GM19463 (cell line): Measurements from ENCODE around the gene ALAS1.
A peak's percentile ranks its signal among the peaks of the same experiment; 100 is the strongest.

Experiments
- ATAC-seq: cut with Tn5 transposase; IDR thresholded peaks from one replicate; pipeline ENCODE4 v1.9.1; 2021; ENCODE audit warnings: mild to moderate bottlenecking, moderate library complexity; ENCODE audit not compliant: unreplicated experiment

ALAS1 gene

DNA sequence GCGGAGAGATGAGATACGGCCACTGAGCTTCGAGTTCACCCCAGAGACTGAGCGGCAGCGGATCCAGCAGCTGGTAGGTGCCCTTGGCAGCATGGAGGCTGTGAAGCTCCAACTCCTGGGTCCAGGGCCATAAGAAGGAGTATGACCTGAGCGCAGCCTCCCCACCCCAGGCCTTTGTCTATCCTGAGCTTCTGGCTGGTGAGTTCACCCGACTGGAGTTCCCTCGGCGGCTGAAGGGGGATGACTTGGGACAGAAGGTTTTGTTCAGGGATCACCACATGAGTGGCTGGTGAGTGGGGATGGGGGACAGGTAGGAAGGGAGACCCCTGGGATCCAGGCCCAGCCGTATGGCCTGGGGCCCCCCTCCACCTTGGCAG, 50.2 kb downstream of the ALAS1 start:
- no peak for ATAC-seq

DNA sequence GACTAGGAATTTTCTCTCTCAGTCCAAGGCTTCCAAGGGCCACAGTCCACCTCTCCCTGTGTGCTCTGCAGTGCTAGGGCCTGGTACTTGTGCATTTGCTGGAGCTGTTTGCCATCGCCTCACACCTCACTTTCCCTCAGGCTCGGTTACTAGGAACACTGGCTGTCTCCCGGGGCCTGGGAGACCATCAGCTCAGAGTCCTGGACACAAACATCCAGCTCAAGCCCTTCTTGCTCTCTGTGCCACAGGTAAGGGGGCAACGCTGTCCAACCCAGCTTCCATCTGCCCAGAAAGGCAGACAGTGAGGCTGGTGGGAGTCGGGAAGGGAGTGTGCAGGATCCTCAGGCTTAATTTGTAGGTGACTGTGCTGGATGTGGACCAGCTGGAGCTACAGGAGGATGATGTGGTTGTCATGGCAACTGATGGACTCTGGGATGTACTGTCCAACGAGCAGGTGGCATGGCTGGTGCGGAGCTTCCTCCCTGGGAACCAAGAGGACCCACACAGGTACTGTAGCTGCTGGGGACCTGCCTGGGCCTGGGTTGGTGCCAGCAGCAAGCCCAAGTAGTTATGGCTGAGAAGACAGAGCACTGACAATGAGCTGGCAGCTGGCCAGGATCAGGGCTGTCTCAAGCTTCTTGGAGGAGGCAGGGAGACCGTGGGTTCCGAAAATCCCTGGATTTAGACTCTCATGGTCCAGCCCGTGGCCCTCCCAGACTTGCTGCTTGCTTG, 51.0 kb downstream of the ALAS1 start:
- ATAC-seq, result no peak

DNA sequence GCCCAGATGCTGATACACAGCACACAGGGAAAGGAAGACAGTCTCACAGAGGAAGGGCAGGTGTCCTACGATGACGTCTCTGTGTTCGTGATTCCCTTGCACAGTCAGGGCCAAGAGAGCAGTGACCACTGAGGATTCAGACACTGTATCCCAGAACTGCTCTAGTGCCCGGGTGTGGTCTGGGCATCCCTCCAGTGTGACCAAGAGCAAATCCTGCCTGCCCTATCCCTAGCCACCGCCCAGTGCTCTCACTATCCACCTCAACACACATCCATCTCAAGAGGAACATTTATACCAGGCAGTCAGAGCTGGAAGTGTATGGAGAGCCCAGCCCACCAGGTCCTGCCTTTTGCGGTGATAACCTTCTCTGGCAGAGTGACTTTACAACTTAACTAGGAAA, 51.7 kb downstream of the ALAS1 start:
- ATAC-seq, result no peak

DNA sequence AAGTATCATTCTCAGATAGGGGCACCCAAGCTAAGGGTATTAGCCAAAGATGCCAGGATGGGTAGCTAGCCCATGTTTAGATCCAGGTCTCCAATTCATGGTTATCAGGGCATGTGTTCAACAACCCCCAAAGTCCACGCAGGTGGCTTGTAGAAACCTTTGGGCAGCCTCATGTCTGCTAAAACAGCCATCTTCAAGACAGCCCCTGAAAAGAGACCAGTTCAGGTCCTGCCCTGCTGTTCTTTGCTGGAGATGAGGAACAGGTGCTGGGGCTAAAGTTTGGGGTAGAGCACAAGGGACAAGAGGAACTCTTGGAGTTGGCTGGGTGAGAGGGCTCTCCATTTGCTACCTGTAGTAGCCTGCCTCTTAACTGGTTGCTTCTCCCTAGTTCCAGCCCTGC, 52.2 kb downstream of the ALAS1 start:
- ATAC-seq, result no peak

DNA sequence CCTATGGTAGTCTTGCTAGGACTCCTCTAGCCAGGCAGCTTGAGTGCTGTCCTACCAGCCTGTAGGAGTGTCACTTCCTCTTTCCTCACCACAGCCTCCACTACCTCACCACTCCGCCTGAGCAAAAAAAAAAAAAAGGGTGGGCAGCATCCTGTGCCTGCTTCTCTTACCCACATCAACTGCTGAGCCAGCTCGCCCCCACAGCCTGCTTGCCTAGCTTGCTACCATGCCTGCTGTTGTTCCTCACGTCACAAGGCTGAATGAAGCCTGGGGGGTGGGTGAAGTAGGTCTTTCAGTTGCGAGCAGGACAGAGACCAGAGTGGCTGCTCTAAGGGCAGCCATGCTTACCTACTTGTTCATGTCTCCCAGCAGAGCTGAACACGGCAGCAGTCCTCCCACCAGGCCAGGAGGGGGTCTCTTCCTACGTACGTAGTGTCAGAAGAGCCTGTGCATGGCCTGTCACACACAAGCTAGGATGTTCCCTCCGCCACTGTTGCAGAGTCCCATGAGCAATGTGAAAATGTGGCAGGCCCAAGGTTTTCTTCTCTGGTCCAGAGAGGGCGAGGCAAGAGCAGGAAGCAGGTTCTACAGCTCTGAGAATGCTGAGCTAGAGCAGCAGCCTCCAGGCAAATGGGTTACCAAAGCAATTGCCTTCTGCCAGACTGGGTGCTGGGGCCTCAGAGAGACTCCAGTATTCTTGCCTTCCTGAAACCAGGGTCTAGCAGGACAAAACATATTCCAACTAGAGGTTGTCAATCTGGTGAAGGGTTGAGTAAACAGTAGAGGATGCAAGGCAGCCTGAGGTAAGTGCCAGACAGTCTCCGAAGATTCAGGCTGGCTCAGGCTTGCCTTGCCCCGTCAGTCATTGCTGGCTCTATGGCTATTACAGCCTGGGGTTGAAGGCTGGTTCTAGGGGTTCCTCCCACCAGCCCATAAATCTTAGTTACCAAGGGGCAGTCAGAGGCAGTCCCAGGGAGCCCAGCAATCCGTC, 55.6 kb downstream of the ALAS1 start:
- ATAC-seq, result peak; percentile 96

DNA sequence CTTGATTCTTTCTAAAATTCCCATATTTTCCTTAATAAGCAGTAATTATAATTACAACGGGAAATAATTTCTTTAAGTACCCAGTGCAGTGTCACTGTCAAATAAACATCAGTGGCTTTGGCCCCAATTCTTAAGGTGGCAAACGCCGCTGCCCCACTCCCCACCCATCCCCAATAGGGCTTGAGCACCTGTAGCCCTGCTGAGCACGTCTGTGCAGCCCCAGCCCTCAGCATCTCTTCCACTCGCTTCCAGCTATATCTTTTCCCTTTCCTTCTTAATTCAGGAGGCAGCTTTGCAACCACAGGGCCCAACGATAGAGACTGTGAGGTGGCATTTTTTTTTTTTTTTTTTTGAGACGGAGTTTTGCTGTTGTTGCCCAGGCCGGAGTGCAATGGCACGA, 56.6 kb downstream of the ALAS1 start:
- ATAC-seq, result no peak

DNA sequence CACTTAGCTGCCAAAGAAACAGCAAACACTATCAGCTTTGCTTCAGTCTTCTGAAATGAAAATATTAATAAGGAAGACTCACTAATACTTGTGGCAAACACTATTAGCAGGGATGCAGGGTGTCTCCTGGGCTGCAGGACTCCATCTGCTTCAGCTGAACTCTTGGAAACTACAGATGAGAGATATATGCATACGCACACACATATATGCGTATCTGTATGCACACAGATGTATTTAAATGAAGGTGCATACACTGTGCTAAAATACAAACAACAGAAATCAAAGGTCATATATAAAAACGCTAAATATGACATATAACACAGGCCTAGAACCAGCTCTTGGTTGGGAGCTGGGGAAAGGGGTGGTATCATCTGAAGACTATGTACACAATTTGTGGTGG, 58.2 kb downstream of the ALAS1 start:
- ATAC-seq, result no peak

DNA sequence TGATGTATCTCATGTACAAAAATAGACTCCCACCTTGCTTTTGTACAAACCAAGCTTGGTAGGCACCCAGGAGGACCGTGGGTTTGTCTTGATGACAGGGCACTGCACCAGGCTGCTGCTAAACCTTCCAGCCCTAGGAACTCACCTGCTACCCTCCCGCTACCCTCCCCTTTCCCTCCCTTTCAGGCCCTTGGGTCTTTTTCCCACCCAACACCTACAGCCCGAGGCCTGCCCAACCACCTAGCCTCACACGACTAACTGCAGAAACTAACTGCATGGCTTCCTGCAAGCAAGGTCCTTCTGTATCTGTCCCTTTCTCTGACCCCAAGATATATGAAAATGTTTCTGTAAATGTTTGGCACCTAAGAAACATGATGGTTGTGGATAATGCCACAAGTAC, 58.7 kb downstream of the ALAS1 start:
- no peak for ATAC-seq

DNA sequence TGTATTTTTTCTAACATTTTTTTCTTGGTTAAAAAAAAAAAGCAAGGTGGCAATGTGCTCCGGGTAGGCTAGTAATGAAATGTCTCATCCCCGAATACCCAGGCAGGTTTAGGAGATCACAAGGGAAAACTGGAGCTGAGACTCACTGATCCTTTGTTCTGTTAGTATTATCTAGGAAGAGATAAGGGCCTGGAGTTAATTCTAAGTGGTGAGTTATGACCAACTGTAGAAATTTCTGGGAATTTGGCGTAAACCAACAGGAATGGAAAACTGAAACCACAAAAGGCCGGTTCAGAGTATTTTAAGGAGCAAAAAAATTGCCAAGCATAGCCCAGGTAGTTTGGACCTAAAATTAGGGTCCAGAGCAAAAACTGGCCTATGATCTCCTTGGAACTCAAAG, 60.0 kb downstream of the ALAS1 start:
- ATAC-seq, result no peak

DNA sequence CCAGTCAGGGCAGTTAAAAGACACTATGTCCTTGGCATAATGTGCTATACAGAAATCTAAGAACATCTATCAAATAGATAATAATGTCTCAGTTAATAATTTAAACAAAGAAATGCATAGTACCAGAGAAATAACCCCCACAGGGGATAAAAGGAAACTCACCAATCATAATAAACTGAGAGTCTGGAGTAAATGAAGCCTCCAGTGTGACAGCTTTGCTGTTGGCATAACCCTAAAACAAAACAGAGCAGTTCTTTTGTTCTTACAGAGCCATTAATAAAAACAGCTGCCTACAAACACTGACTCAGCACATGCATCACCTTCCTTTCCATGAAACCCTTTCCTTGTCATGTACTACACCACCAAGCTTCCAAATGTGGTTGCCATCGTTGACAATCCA, 61.1 kb downstream of the ALAS1 start:
- no peak for ATAC-seq

DNA sequence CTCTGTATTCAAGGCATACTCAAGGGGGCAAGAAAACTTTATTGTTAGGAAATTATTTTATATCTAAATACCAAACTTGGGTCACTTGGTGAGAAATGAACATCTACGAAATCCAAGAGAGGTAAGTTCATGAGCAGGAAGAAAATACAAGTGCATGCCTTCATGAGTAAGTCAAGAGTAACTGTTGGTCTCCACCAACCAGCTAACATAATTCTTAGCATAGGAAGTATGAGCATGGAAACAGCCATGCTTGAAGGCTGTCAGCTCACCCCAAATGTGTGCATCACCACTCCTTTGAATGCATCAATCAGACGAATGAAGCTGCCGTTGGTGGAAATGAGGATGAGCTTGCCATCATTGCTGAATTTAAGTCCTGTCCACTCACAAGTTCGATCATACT, 61.5 kb downstream of the ALAS1 start:
- no peak for ATAC-seq

DNA sequence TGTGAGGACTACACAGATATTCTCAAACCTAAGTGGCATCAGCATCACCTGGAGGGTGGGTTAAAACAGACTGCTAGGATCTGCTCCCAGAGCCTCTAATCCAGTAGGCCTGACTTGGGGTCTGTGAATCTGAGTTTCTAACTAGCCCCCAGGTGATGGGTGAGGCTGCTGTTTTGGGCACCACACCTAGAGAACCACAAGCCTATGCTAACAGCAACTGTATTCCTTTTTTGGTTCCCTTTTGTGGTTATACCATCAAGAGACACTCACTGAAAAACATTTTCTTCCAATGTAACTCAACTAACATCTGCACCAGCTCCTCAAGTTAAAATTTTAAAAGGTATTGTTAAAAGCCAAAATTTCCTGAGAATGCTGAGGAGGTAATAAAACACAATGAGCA, 64.5 kb downstream of the ALAS1 start:
- no peak for ATAC-seq
